ENCODE results near the gene OPTC. TPM values are rescaled to one million over a fixed set of nuclear protein-coding genes. Genes with fewer than 3 reads are reported as not detected.
"Not testable (repeated sequence)": the region's sequence is repeated elsewhere in the genome, so short reads cannot be mapped to it uniquely, and the experiment has no call there.

The OPTC gene
- total and polyA plus RNA-seq, 5 experiments from 2014 or later, result not detected

GRCh38 chr1:203456577-203456976 lies 37.4 kb upstream of the OPTC start:
- DNase-seq, result no peak
- Mint-ChIP-seq H3K27me3 (peaks cover 8 to 31% (median 19%) of the 10 kb centered on the region in 5 donors), H3K4me1 (peaks cover 0 to 12% (median 0%) of the 10 kb centered on the region in 4 donors), H3K36me3 (no peaks in the 10 kb centered on the region), H3K4me3 (no peak overlapping the region), H3K27ac (no peak overlapping the region), H3K9me3 (no peaks in the 10 kb centered on the region)
- ATAC-seq, result no peak
- POLR2A ChIA-PET, result no interaction called here

- Mint-ChIP-seq H3K9me3 (no peaks in the 10 kb centered on the region), H3K4me3 (no peak overlapping the region), H3K4me1 (peaks cover 0 to 19% (median 0%) of the 10 kb centered on the region in 4 donors), H3K27me3 (peaks cover 4 to 33% (median 19%) of the 10 kb centered on the region in 5 donors), H3K36me3 (no peaks in the 10 kb centered on the region), H3K27ac (no peak overlapping the region)
- no peak for ATAC-seq
- no peak for DNase-seq
- POLR2A ChIA-PET, result no interaction called here
These were observed 35.9 kb upstream of the OPTC start for GRCh38 chr1:203458078-203458477.

DNA sequence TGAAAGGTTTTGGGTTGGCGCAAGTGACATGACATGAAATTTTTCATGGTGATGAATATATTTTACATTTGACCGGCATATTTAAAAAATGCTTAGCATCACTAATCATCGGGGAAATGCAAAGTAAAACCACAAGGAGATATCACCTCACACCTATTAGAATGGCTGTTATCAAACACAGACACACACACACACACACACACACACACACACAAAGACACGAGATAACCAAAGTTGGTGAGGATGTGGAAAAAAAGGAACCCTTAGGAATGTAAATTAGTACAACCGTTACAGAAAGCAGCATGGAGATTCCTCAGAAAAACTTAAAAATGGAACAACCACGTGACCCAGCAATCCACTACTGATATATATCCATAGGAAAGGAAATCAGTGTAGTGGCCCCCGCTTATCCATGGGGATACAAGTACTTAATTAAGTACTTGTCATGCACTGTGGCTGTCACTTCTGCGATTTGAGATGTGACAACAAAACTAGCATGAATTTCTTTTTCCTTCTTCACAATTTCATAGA lies 34.2 kb upstream of the OPTC start:
- no peak for DNase-seq
- ATAC-seq, result no peak
- peaks cover 11 to 44% (median 16%) of the 10 kb centered on the region in 5 donors for H3K27me3 Mint-ChIP-seq
- POLR2A ChIA-PET, result no interaction called here
- no peak overlapping the region for H3K4me3 Mint-ChIP-seq
- no peaks in the 10 kb centered on the region for H3K9me3 Mint-ChIP-seq
- peak overlapping the region in 1 of 10 donors; percentile 15 for H3K27ac Mint-ChIP-seq
- peaks cover 0 to 19% (median 0%) of the 10 kb centered on the region in 4 donors for H3K4me1 Mint-ChIP-seq
- H3K36me3 Mint-ChIP-seq, result no peaks in the 10 kb centered on the region

DNA sequence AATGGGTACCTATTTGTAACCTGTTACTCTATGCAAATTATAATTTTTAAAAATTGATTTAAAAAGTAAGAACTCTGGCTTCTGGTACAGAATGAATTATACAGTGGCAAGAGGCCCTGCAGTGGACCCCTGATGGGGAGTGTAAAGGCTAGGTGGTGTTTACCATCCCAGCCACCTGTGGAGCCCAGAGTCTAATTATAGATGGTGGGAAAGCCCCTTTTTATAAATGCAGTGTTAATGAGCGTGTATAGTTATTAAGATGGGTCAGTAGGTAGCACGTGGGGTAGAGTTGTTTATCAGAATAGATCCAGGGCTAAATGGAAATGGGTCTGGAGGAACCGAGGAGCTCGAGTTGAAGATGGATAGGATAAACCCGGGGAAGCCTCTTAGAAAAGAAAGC lies 32.2 kb upstream of the OPTC start:
- H3K27me3 Mint-ChIP-seq, result peaks cover 11 to 48% (median 13%) of the 10 kb centered on the region in 5 donors
- no peak for DNase-seq
- no peaks in the 10 kb centered on the region for H3K9me3 Mint-ChIP-seq
- peak overlapping the region in 1 of 10 donors; percentile 13 for H3K4me3 Mint-ChIP-seq
- H3K4me1 Mint-ChIP-seq, result peaks cover 0 to 19% (median 0%) of the 10 kb centered on the region in 4 donors
- no peaks in the 10 kb centered on the region for H3K36me3 Mint-ChIP-seq
- no peak for ATAC-seq
- H3K27ac Mint-ChIP-seq, result no peak overlapping the region
- POLR2A ChIA-PET, result no interaction called here

- Mint-ChIP-seq H3K4me1 (peaks cover 0 to 19% (median 0%) of the 10 kb centered on the region in 4 donors), H3K36me3 (no peaks in the 10 kb centered on the region), H3K4me3 (no peak overlapping the region), H3K9me3 (no peaks in the 10 kb centered on the region), H3K27me3 (peaks cover 11 to 52% (median 15%) of the 10 kb centered on the region in 5 donors), H3K27ac (no peak overlapping the region)
- DNase-seq (no peak), ATAC-seq (no peak)
- POLR2A ChIA-PET, result no interaction called here
These were observed 31.8 kb upstream of the OPTC start for GRCh38 chr1:203462143-203462542.

DNA sequence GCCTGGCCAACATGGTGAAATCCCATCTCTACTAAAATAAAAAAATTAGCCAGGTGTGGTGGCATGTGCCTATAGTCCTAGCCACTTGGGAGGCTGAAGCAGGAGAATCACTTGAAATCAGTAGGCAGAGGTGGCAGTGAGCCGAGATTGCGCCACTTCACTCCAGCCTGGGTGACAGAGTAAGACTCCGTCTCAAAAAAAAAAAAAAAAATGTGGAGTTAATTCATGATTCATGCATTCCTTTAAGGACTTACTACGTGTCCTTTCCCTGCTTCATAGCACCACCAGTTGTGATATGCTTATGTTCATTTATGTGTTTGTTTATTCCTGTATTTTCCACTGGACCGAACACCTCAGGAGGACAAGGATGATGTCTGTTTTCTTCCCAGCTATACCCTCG lies 31.1 kb upstream of the OPTC start:
- no peaks in the 10 kb centered on the region for H3K36me3 Mint-ChIP-seq
- POLR2A ChIA-PET, result no interaction called here
- peaks cover 11 to 59% (median 20%) of the 10 kb centered on the region in 5 donors for H3K27me3 Mint-ChIP-seq
- ATAC-seq, result no peak
- H3K9me3 Mint-ChIP-seq, result no peaks in the 10 kb centered on the region
- H3K27ac Mint-ChIP-seq, result no peak overlapping the region
- H3K4me3 Mint-ChIP-seq, result no peak overlapping the region
- DNase-seq, result no peak
- H3K4me1 Mint-ChIP-seq, result peaks cover 0 to 19% (median 0%) of the 10 kb centered on the region in 4 donors

- no peak for DNase-seq
- H3K9me3 Mint-ChIP-seq, result no peaks in the 10 kb centered on the region
- H3K4me1 Mint-ChIP-seq, result peaks cover 0 to 19% (median 0%) of the 10 kb centered on the region in 4 donors
- no peak overlapping the region for H3K4me3 Mint-ChIP-seq
- H3K36me3 Mint-ChIP-seq, result no peaks in the 10 kb centered on the region
- no peak for ATAC-seq
- H3K27me3 Mint-ChIP-seq, result peaks cover 11 to 66% (median 21%) of the 10 kb centered on the region in 5 donors
- no peak overlapping the region for H3K27ac Mint-ChIP-seq
- POLR2A ChIA-PET, result no interaction called here
These were observed 30.4 kb upstream of the OPTC start for GRCh38 chr1:203463469-203464062.

GRCh38 chr1:203464226-203464625 lies 29.7 kb upstream of the OPTC start:
- Mint-ChIP-seq H3K27me3 (peaks cover 11 to 73% (median 22%) of the 10 kb centered on the region in 5 donors), H3K36me3 (no peaks in the 10 kb centered on the region), H3K27ac (no peak overlapping the region), H3K4me1 (peaks cover 0 to 19% (median 0%) of the 10 kb centered on the region in 4 donors), H3K4me3 (no peak overlapping the region), H3K9me3 (no peaks in the 10 kb centered on the region)
- ATAC-seq (no peak), DNase-seq (no peak)
- POLR2A ChIA-PET, result no interaction called here

GRCh38 chr1:203464743-203465142 lies 29.2 kb upstream of the OPTC start:
- Mint-ChIP-seq H3K9me3 (no peaks in the 10 kb centered on the region), H3K4me1 (peaks cover 0 to 15% (median 0%) of the 10 kb centered on the region in 4 donors), H3K4me3 (no peak overlapping the region), H3K36me3 (no peaks in the 10 kb centered on the region), H3K27ac (peak overlapping the region in 1 of 10 donors; percentile 42), H3K27me3 (peaks cover 11 to 72% (median 22%) of the 10 kb centered on the region in 5 donors)
- ATAC-seq (no peak), DNase-seq (no peak)
- POLR2A ChIA-PET, result interaction anchor here (0.6 kb wide), 1 partner anchor 9 kb away, joined by 3 read pairs; no protein-coding TSS in a partner anchor

GRCh38 chr1:203465146-203465798 lies 28.7 kb upstream of the OPTC start:
- H3K4me3 Mint-ChIP-seq, result no peak overlapping the region
- DNase-seq (no peak), ATAC-seq (no peak)
- no peaks in the 10 kb centered on the region for H3K36me3 Mint-ChIP-seq
- POLR2A ChIA-PET, result interaction anchor here (0.6 kb wide), 1 partner anchor 9 kb away, joined by 3 read pairs; no protein-coding TSS in a partner anchor
- peak overlapping the region in 1 of 10 donors; percentile 42 for H3K27ac Mint-ChIP-seq
- peaks cover 8 to 70% (median 25%) of the 10 kb centered on the region in 5 donors for H3K27me3 Mint-ChIP-seq
- no peaks in the 10 kb centered on the region for H3K9me3 Mint-ChIP-seq
- H3K4me1 Mint-ChIP-seq, result peaks cover 0 to 12% (median 0%) of the 10 kb centered on the region in 4 donors

DNA sequence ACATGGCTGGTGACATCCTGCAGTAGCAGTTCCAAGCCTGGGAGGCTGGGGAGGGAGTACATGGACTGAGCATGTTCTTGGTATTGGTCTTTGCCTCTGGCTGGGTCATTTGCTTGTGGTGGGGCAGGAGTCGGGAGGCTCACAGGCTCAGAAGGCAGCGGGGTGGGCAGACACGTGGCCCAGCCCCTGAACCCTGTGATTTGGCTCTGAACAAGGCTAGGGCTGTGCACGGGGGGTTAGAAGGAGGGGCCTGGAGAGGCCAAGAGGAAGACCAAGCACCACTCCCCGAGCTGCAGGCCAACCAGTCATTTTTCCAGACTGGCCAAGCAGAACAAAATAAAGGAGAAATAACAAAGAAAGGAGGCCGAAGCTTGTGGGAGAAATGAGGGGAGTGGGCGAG lies 28.0 kb upstream of the OPTC start:
- ATAC-seq (no peak), DNase-seq (no peak)
- Mint-ChIP-seq H3K4me3 (no peak overlapping the region), H3K4me1 (peaks cover 0 to 10% (median 0%) of the 10 kb centered on the region in 4 donors), H3K9me3 (no peaks in the 10 kb centered on the region), H3K27ac (peak overlapping the region in 1 of 10 donors; percentile 38), H3K36me3 (no peaks in the 10 kb centered on the region), H3K27me3 (peaks cover 5 to 67% (median 22%) of the 10 kb centered on the region in 5 donors)
- POLR2A ChIA-PET, result interaction anchor here (0.7 kb wide), 1 partner anchor 198 kb away, joined by 3 read pairs; no protein-coding TSS in a partner anchor

- H3K9me3 Mint-ChIP-seq, DNase-seq, H3K4me3 Mint-ChIP-seq, H3K36me3 Mint-ChIP-seq, ATAC-seq, H3K4me1 Mint-ChIP-seq, POLR2A ChIA-PET: not testable (repeated sequence)
- Mint-ChIP-seq H3K27me3 (peaks cover 0 to 57% (median 19%) of the 10 kb centered on the region in 5 donors), H3K27ac (peak overlapping the region in 1 of 10 donors; percentile 31)
These were observed 26.9 kb upstream of the OPTC start for GRCh38 chr1:203466906-203467549.

DNA sequence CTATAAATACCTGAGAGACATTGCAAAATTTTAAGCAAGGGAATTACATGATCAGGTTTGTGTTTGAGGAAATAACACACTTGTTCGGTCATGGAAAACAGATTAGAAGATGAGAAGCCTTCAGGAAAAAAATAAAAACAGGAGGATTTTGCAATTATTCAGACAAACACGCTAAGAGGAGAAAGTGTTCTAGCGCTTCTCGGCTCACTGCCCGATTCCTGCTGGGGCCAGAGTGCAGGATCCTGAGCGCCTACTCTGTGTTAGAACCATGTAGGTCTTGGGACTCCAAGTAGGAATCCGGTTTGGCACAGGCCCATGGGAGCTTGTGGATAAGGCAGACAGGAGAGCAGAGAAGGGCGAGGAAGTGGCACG lies 26.4 kb upstream of the OPTC start:
- Mint-ChIP-seq H3K4me3 (no peak overlapping the region), H3K4me1 (no peaks in the 10 kb centered on the region)

More for the DNA sequence above, 26.4 kb upstream of the OPTC start:
- Mint-ChIP-seq H3K36me3 (no peaks in the 10 kb centered on the region), H3K27ac (peak overlapping the region in 1 of 10 donors; percentile 71), H3K9me3 (no peaks in the 10 kb centered on the region), H3K27me3 (peaks cover 0 to 55% (median 19%) of the 10 kb centered on the region in 5 donors)
- ATAC-seq, result no peak
- DNase-seq, result no peak
- POLR2A ChIA-PET, result no interaction called here
